ENCODE measurements around the gene ZNF780A. TPM values are rescaled to one million over a fixed set of nuclear protein-coding genes. Genes with fewer than 3 reads are reported as not detected.
"Not testable (repeated sequence)": the region's sequence is repeated elsewhere in the genome, so short reads cannot be mapped to it uniquely, and the experiment has no call there.

ZNF780A gene
- 21.7 TPM for total RNA-seq

DNA sequence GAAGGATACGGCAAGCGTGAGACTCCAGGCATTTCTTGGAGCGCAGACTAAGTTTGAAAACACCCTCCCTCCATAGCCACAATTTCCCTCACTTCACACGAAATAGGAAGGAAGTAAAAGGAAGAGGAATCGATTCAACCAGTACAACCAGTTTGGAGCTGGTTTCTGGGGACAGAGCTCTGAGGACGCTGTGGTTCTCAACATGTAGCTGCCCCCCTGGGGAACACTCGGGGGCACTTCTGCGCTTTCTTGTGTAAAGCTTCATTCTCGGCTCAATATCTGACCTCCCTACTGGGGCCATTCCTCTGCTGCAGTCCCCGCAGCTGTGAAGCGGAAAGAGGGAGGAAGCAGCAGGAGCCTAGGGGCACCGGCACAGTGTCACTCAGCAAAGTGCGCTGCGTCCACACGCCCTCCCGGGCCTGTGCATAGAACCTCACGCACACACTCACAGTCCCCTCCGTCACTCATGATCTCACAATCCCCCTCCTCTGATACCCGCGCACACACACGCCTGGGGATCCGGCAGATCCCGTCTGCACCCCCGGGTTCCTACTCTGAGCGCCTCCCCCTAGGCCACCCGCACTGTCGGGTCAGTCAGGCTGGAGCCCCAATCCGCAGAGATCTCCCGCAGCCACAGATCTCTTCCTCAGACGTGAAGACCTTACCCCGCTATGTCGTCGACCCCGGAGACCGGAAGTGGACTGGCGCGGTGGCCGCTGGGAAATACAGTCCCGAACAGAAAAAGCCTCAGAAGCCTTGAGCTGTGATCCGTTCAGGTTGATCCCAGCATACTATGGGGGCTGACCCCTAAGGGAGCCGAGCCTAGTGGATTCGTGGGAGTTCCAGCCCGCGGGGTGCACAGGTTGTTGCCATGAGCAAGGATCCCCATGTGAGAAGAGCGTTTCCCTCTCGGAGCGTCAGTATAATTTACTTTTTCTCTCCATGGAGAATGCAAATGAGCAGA is at the start of gene ZNF780A:
Gene ZNF780A (minus strand): TSS at position 703 of the 964 bp plus-strand sequence. CDS start 6,190 bp downstream, outside the sequence.
- DNase-seq (ENCODE audit: low spot score) (peak; percentile 84), ATAC-seq (peak; percentile 98)
- intact Hi-C loops (cut with DNase I), result no loop called here

DNA sequence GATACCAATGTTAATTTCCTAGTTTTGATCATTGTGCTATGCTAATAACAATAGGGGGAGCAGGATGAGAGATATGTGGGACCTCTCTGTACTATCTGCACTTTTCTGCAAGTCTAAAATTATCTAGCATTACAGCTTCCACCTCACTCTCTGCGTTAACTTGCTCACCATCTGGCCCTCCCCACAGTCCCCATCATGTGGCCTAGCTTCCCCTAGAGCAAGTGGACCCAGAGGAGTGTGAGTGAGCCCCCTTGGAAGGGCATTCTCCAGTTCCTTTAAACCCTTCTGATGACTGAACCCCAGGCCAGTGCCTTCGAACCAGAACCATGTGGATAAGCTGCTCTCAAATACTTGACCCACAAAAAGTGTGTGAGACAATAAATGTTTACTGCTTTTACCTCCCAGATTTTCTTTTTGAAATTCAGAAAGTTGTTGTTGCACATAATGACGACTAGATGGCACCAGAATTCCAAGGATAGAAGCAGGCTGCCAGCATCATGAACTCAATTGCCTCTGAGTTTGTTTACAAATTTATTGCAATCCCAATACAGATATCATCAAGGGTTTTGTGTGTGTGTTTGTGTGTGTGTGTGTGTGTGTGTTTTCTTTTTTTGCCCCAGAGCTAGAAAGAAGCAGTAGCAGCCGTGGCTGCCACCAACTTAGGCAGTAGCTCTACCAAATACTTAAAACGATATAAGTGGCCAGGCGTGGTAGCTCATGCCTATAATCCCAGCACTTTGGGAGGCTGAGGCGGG is 49.0 kb upstream of the ZNF780A start:
- DNase-seq (ENCODE audit: low spot score) (no peak), ATAC-seq (no peak)
- intact Hi-C loops (cut with DNase I), result no loop called here

GRCh38 chr19:40136818-40137217 is 46.1 kb upstream of the ZNF780A start:
- intact Hi-C loops (cut with DNase I), result no loop called here
- no peak for DNase-seq (ENCODE audit: low spot score)
- no peak for ATAC-seq

- no peak for DNase-seq (ENCODE audit: low spot score)
- no peak for ATAC-seq
- intact Hi-C loops (cut with DNase I), result no loop called here
Measured at GRCh38 chr19:40134866-40135265, 44.1 kb upstream of the ZNF780A start.

DNA sequence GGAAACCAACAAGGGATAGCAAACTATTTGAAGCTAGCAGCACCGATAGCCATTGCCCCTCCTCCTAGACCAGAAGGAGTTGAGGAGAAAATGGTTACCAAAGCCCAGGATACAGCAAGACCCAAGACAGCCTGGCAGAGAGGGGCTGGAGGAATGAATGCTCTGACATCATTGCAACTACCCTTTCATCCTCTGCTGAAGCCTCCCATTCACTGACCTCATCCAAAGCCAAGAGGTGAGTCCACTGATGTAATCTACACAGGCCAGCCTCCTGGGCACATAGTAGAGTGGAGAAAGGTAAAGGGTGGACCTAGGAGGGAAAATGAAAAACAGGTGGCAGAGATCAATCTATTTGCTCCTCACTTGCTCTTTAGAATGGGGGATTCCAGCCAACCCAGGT is 42.7 kb upstream of the ZNF780A start:
- intact Hi-C loops (cut with DNase I), result no loop called here
- ATAC-seq (no peak), DNase-seq (ENCODE audit: low spot score) (no peak)

DNA sequence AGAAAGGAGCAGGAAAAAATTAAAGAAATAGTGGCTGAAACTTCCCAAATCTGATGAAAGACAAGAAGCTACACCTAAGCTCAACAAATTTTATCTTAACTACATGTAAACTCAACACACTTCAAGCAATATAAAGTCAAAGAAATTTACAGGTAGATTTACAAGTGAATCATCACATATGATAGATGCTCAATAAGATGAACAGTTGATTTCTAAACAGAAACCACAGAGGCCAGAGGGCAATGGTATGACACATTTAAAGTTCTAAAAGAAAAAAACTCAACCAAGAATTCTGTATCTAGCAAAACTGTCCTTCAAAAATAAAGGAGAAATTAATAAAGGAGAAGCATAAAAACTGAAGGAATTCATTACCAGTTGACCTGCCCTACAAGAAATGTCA is 39.3 kb upstream of the ZNF780A start:
- no peak for ATAC-seq
- no peak for DNase-seq (ENCODE audit: low spot score)
- intact Hi-C loops (cut with DNase I), result no loop called here

DNA sequence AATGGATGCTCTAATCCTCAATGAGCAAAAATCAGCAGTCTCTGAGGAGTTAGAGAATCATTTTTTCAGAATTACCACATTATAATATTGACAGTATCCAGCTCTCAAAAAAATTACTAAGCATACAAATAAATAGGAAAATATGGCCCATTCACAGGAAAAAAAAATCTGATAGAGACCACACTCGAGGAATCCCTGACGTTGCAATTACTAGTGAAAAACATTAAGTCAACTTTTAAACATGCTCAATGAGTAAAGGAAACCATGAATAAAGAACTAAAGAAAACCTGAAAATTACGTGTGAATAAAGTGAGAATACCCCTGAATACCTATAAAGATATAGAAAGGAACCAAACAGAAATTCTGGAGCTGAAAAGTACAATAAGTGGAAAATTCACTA is 38.7 kb upstream of the ZNF780A start:
- DNase-seq (ENCODE audit: low spot score) (no peak), ATAC-seq (no peak)
- intact Hi-C loops (cut with DNase I), result loop anchor here (5.0 kb wide), 1 partner anchor 878 kb away; no protein-coding TSS in a partner anchor

DNA sequence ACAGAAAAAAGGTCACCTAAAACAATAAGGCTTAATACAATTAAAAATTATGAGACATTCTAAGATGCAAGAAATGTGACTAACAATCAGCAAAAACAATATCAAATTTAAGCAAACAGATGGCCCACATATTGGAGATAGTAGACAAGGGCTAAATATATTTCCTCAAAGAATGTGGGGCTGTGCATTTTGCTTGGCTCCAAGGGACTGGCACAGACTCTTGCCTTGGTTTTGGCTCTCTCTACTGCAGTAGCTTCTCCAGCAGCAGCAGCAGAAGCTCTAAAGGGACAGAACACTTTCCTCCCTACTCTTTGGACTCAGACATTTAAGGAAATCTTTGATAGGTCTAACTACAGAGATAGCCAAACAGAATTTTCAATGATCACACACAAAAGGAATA is 38.2 kb upstream of the ZNF780A start:
- ATAC-seq, result no peak
- intact Hi-C loops (cut with DNase I), result loop anchor here (5.0 kb wide), 1 partner anchor 878 kb away; no protein-coding TSS in a partner anchor

DNA sequence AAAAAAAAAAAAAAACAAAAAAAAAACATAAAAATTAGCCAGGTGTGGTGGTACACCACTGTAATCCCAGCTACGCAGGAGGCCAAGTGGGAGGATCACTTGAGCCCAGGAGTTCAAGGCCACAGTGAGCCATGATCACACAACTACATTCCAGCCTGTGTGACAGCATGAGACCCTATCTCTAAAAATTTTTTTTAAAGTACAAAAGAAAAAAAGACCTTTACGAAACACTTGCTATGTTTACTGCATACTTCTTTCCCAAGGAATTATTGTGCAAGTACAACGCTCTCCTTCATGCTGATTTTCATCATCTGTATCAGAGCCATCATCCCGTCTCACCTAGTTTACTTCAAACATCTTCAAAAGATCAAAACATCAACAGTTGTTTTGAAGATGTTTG is 28.6 kb upstream of the ZNF780A start:
- ATAC-seq (no peak), DNase-seq (ENCODE audit: low spot score) (no peak)
- intact Hi-C loops (cut with DNase I), result no loop called here

More for the DNA sequence above, 38.2 kb upstream of the ZNF780A start:
- DNase-seq (ENCODE audit: low spot score), result no peak

- ATAC-seq; DNase-seq (ENCODE audit: low spot score); intact Hi-C loops (cut with DNase I): not testable (repeated sequence)
Measured at GRCh38 chr19:40118638-40119037, 27.9 kb upstream of the ZNF780A start.

DNA sequence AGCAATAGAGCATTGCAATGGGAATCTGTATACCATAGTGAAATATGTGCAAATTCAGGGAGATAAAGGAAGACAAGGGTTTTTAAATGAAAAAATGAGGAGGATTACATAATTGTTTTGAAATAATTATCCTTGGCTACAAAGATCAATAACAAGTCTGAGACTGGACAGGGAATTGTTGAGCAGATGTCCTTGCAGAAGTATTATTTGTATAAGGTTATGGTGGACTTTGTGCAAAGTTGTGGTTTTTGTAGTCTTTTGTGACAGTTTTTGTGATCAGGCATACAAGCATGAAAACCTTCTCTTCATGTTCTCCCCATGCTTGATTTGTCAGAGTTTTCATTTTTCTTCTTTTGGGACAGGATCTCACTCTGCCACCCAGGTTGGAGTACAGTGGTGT is 25.3 kb upstream of the ZNF780A start:
- intact Hi-C loops (cut with DNase I), result no loop called here
- DNase-seq (ENCODE audit: low spot score) (no peak), ATAC-seq (no peak)

DNA sequence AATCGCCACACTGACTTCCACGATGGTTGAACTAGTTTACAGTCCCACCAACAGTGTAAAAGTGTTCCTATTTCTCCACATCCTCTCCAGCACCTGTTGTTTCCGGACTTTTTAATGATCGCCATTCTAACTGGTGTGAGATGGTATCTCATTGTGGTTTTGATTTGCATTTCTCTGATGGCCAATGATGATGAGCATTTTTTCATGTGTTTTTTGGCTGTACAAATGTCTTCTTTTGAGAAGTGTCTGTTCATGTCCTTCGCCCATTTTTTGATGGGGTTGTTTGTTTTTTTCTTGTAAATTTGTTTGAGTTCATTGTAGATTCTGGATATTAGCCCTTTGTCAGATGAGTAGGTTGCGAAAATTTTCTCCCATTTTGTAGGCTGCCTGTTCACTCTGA is 23.4 kb upstream of the ZNF780A start:
- DNase-seq (ENCODE audit: low spot score); ATAC-seq; intact Hi-C loops (cut with DNase I): not testable (repeated sequence)

- DNase-seq (ENCODE audit: low spot score); intact Hi-C loops (cut with DNase I); ATAC-seq: not testable (repeated sequence)
Measured at GRCh38 chr19:40112271-40112670, 21.5 kb upstream of the ZNF780A start.

DNA sequence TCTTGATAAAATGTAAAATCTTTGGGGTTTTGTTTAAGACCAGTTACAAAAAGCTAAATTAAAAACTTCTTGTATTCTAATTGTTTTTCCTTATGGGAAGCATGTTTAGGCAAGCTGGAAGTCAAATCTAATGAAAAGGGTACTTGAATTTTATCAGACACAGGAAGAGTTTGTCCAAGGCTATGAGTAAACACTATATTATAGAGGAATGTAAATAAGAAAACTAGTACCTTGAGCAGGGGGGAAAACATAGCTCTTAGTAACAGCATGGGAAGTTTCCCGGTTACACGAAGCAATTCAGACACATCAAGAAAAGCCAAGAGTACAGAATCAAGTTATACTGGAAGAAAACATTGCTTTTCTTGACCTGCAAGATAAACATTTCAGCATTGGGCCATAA is 19.8 kb upstream of the ZNF780A start:
- DNase-seq (ENCODE audit: low spot score), result no peak
- intact Hi-C loops (cut with DNase I), result no loop called here
- no peak for ATAC-seq

- DNase-seq (ENCODE audit: low spot score) (no peak), ATAC-seq (no peak)
- intact Hi-C loops (cut with DNase I), result no loop called here
Measured at GRCh38 chr19:40104754-40105153, 14.0 kb upstream of the ZNF780A start.

- ATAC-seq, result no peak
- intact Hi-C loops (cut with DNase I), result no loop called here
- no peak for DNase-seq (ENCODE audit: low spot score)
Measured at GRCh38 chr19:40103600-40103999, 12.9 kb upstream of the ZNF780A start.

GRCh38 chr19:40101813-40102212 is 11.1 kb upstream of the ZNF780A start:
- intact Hi-C loops (cut with DNase I), result no loop called here
- no peak for DNase-seq (ENCODE audit: low spot score)
- no peak for ATAC-seq

GRCh38 chr19:40093416-40093815 is 2.7 kb upstream of the ZNF780A start:
- ATAC-seq (no peak), DNase-seq (ENCODE audit: low spot score) (no peak)
- intact Hi-C loops (cut with DNase I), result no loop called here

GRCh38 chr19:40091205-40092129 is 724 bp upstream of the ZNF780A start:
- no peak for DNase-seq (ENCODE audit: low spot score)
- intact Hi-C loops (cut with DNase I), result no loop called here
- ATAC-seq, result no peak
